Measurements from ENCODE around the gene NXT1. TPM values are rescaled to one million over a fixed set of nuclear protein-coding genes. Genes with fewer than 3 reads are reported as not detected.

NXT1 gene
- total RNA-seq, 1 experiment from 2014 or later, result 98.0 TPM

GRCh38 chr20:23358923-23359593, 8.5 kb downstream of the NXT1 start:
- Histone ChIP-seq H3K27ac (ENCODE audit: low read length) (no peak overlapping the region), H3K9me2 (replicated peaks; ENCODE audit: low read length) (no peaks in the 10 kb centered on the region), H3K27me3 (ENCODE audit: low read length) (no peaks in the 10 kb centered on the region), H3K79me2 (ENCODE audit: low read length) (peaks cover 41% of the 10 kb centered on the region), H3F3A (ENCODE audit: low read length, unreplicated experiment) (peaks cover 8% of the 10 kb centered on the region), H2AFZ (ENCODE audit: low read length) (peak overlapping the region; percentile 88), H3K36me3 (ENCODE audit: low read depth, low read length) (peaks cover 13% of the 10 kb centered on the region; the same call in 1 of the 2 replicates), H4K20me1 (ENCODE audit: low read length) (peaks cover 14% of the 10 kb centered on the region), H3K9ac (ENCODE audit: low read length) (no peak overlapping the region; the same call in 1 of the 2 replicates), H3K4me1 (ENCODE audit: insufficient read depth, low read length) (peaks cover 38% of the 10 kb centered on the region), H3K4me3 (ENCODE audit: low read length) (peak overlapping the region; percentile 70), H3K4me2 (ENCODE audit: low read length) (peak overlapping the region; percentile 92), H3K9me3 (ENCODE audit: low read length) (no peaks in the 10 kb centered on the region)
- no peak for DNase-seq
- no peak for ATAC-seq
- POLR2A ChIA-PET (ENCODE audit: unreplicated experiment), result interaction anchor here (1.8 kb wide), 1 partner anchor 9 kb away, joined by 20 read pairs; the partner anchor contains the start of gene NXT1
- intact Hi-C loops (cut with micrococcal nuclease), result loop anchor here (1.0 to 10.0 kb wide), 2 partner anchors 9 to 974 kb away; partner anchors contain the start of gene NXT1
- no peak for TF ChIP-seq EZH2 (IDR thresholded peaks at IDR 0.05; ENCODE audit: low read length, unreplicated experiment)
- no peak for TF ChIP-seq CTCF (conservative IDR thresholded peaks at IDR 0.05; ENCODE audit: low read depth, low read length)
- no peak for TF ChIP-seq EZH2phosphoT487 (IDR thresholded peaks at IDR 0.05; ENCODE audit: borderline replicate concordance, low read length)
- CTCF ChIA-PET, result no interaction called here
- BruUV-seq (replicated peaks), result no TSS peak

- no peak overlapping the region for H3K4me3 ChIP-seq (ENCODE audit: low read length)
Measured at GRCh38 chr20:23360531-23360930, 9.9 kb downstream of the NXT1 start.

More at GRCh38 chr20:23360531-23360930, 9.9 kb downstream of the NXT1 start:
- H4K20me1 ChIP-seq (ENCODE audit: low read length), result peaks cover 14% of the 10 kb centered on the region
- DNase-seq (no peak), ATAC-seq (no peak)
- intact Hi-C loops (cut with micrococcal nuclease), result loop anchor here (5.0 kb wide), 2 partner anchors 267 to 778 kb away; partner anchors contain the start of gene FOXA2
- CTCF ChIA-PET, result interaction anchor here (1.2 kb wide), 1 partner anchor 11 kb away, joined by 7 read pairs; no protein-coding TSS in a partner anchor
- H2AFZ ChIP-seq (ENCODE audit: low read length), result no peak overlapping the region
- H3F3A ChIP-seq (ENCODE audit: low read length, unreplicated experiment), result peaks cover 8% of the 10 kb centered on the region
- no peaks in the 10 kb centered on the region for H3K9me3 ChIP-seq (ENCODE audit: low read length)
- H3K9ac ChIP-seq (ENCODE audit: low read length), result peak overlapping the region; percentile 82; the same call in 1 of the 2 replicates
- H3K9me2 ChIP-seq (replicated peaks; ENCODE audit: low read length), result no peaks in the 10 kb centered on the region
- POLR2A ChIA-PET (ENCODE audit: unreplicated experiment), result no interaction called here
- peak overlapping the region; percentile 90 for H3K4me2 ChIP-seq (ENCODE audit: low read length)
- peaks cover 41% of the 10 kb centered on the region for H3K4me1 ChIP-seq (ENCODE audit: insufficient read depth, low read length)
- H3K36me3 ChIP-seq (ENCODE audit: low read depth, low read length), result peaks cover 6% of the 10 kb centered on the region; the same call in 1 of the 2 replicates
- no peak for TF ChIP-seq EZH2 (IDR thresholded peaks at IDR 0.05; ENCODE audit: low read length, unreplicated experiment)
- TF ChIP-seq CTCF (conservative IDR thresholded peaks at IDR 0.05; ENCODE audit: low read depth, low read length), result no peak
- TF ChIP-seq EZH2phosphoT487 (IDR thresholded peaks at IDR 0.05; ENCODE audit: borderline replicate concordance, low read length), result no peak
- BruUV-seq (replicated peaks), result no TSS peak
- H3K27ac ChIP-seq (ENCODE audit: low read length), result no peak overlapping the region
- H3K79me2 ChIP-seq (ENCODE audit: low read length), result peaks cover 41% of the 10 kb centered on the region
- H3K27me3 ChIP-seq (ENCODE audit: low read length), result no peaks in the 10 kb centered on the region

Measured in PC-3 (cell line).